ENCODE data around the gene ATF1.

DNA sequence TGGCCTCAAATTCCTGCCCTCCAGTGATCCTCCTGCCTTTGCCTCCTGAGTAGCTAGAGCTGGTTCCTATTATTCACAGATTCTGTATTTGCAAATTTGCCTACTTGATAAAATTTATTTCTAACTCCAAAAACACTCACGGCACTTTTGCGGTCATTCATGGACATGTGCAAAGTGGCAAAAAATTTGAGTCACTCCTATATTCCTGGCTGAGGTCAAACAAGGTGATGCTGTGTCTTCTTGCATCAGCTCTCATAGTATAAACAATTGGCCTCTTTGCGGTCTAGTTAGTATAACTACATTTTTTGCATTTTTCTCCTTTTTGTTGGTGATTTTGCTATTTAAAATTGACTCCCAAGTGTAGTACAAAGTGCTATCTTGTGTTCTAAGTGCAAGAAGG is 24.7 kb downstream of the ATF1 start:
- TF ChIP-seq, protein P1, sequence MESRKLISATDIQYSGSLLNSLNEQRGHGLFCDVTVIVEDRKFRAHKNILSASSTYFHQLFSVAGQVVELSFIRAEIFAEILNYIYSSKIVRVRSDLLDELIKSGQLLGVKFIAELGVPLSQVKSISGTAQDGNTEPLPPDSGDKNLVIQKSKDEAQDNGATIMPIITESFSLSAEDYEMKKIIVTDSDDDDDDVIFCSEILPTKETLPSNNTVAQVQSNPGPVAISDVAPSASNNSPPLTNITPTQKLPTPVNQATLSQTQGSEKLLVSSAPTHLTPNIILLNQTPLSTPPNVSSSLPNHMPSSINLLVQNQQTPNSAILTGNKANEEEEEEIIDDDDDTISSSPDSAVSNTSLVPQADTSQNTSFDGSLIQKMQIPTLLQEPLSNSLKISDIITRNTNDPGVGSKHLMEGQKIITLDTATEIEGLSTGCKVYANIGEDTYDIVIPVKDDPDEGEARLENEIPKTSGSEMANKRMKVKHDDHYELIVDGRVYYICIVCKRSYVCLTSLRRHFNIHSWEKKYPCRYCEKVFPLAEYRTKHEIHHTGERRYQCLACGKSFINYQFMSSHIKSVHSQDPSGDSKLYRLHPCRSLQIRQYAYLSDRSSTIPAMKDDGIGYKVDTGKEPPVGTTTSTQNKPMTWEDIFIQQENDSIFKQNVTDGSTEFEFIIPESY (IDR thresholded peaks at IDR 0.05; ENCODE audit: borderline replicate concordance, low read depth) = no peak
- TF ChIP-seq, protein P2, sequence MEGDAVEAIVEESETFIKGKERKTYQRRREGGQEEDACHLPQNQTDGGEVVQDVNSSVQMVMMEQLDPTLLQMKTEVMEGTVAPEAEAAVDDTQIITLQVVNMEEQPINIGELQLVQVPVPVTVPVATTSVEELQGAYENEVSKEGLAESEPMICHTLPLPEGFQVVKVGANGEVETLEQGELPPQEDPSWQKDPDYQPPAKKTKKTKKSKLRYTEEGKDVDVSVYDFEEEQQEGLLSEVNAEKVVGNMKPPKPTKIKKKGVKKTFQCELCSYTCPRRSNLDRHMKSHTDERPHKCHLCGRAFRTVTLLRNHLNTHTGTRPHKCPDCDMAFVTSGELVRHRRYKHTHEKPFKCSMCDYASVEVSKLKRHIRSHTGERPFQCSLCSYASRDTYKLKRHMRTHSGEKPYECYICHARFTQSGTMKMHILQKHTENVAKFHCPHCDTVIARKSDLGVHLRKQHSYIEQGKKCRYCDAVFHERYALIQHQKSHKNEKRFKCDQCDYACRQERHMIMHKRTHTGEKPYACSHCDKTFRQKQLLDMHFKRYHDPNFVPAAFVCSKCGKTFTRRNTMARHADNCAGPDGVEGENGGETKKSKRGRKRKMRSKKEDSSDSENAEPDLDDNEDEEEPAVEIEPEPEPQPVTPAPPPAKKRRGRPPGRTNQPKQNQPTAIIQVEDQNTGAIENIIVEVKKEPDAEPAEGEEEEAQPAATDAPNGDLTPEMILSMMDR (IDR thresholded peaks at IDR 0.05) = no peak
- TF ChIP-seq GABPA (IDR thresholded peaks at IDR 0.05; ENCODE audit: low read depth) = no peak
- TF ChIP-seq, protein P3, sequence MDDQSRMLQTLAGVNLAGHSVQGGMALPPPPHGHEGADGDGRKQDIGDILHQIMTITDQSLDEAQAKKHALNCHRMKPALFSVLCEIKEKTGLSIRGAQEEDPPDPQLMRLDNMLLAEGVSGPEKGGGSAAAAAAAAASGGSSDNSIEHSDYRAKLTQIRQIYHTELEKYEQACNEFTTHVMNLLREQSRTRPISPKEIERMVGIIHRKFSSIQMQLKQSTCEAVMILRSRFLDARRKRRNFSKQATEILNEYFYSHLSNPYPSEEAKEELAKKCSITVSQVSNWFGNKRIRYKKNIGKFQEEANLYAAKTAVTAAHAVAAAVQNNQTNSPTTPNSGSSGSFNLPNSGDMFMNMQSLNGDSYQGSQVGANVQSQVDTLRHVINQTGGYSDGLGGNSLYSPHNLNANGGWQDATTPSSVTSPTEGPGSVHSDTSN (IDR thresholded peaks at IDR 0.05) = no peak
- TF ChIP-seq, protein P4, sequence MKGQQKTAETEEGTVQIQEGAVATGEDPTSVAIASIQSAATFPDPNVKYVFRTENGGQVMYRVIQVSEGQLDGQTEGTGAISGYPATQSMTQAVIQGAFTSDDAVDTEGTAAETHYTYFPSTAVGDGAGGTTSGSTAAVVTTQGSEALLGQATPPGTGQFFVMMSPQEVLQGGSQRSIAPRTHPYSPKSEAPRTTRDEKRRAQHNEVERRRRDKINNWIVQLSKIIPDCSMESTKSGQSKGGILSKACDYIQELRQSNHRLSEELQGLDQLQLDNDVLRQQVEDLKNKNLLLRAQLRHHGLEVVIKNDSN (IDR thresholded peaks at IDR 0.05; ENCODE audit: borderline replicate concordance, low read depth) = no peak
